ENCODE measurements around the gene NPHS1. TPM values are rescaled to one million over a fixed set of nuclear protein-coding genes. Genes with fewer than 3 reads are reported as not detected.

The NPHS1 gene
- total RNA-seq, 2 experiments from 2014 or later = not detected

DNA sequence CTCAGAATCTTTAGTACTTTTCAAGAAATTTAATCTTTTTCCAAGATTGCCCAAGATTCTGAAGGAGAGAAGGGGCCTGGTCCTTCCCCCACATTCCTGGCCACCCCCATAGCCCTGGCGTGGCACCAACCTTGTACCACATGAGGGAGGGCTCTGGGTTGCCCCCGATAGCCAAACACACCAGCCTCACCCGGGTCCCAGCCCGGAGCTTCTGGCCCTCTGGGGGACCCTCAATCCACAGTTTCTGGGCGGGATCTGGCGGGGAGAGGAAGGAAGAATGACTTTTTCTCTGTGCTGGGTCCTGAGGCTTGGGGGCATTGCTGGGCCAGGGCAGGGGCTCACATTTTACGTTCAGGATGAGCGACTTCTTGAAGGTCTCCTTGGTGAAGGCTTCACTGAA is 4.4 kb downstream of the NPHS1 start:
- Mint-ChIP-seq H3K36me3 (ENCODE audit: low read depth) (no peaks in the 10 kb centered on the region), H3K4me1 (ENCODE audit: low read depth) (peaks cover 19% of the 10 kb centered on the region), H3K4me3 (no peak overlapping the region), H3K9me3 (no peaks in the 10 kb centered on the region), H3K27ac (no peak overlapping the region), H3K27me3 (peaks cover 87% of the 10 kb centered on the region)
- H3K36me3 ChIP-seq (ENCODE audit: insufficient read depth, low read length) = no peaks in the 10 kb centered on the region
- DNase-seq (no peak), ATAC-seq (ENCODE audit: poor library complexity) (no peak)
- no peak overlapping the region for H3K27ac ChIP-seq (ENCODE audit: low read depth in 1 of 2, low read length in 2 of 2)
- TF ChIP-seq, protein P1, sequence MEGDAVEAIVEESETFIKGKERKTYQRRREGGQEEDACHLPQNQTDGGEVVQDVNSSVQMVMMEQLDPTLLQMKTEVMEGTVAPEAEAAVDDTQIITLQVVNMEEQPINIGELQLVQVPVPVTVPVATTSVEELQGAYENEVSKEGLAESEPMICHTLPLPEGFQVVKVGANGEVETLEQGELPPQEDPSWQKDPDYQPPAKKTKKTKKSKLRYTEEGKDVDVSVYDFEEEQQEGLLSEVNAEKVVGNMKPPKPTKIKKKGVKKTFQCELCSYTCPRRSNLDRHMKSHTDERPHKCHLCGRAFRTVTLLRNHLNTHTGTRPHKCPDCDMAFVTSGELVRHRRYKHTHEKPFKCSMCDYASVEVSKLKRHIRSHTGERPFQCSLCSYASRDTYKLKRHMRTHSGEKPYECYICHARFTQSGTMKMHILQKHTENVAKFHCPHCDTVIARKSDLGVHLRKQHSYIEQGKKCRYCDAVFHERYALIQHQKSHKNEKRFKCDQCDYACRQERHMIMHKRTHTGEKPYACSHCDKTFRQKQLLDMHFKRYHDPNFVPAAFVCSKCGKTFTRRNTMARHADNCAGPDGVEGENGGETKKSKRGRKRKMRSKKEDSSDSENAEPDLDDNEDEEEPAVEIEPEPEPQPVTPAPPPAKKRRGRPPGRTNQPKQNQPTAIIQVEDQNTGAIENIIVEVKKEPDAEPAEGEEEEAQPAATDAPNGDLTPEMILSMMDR (IDR thresholded peaks at IDR 0.05) = no peak
- ChIA-PET CTCF (no interaction called here), POLR2A (no interaction called here)
- peaks cover 22% of the 10 kb centered on the region for H3K4me1 ChIP-seq (ENCODE audit: insufficient read depth, low read length)
- intact Hi-C loops (cut with DNase I, micrococcal nuclease) = no loop called here
- peaks cover 0 to 33% of the 10 kb centered on the region in 2 experiments for H3K9me3 ChIP-seq (ENCODE audit: control insufficient read depth in 1 of 2, insufficient read depth in 1 of 2, low read length in 2 of 2)
- H3K27me3 ChIP-seq (ENCODE audit: control insufficient read depth in 1 of 2, insufficient read depth in 2 of 2, low read length in 2 of 2) = peaks cover 55 to 74% of the 10 kb centered on the region in 2 experiments
- H3K4me3 ChIP-seq (ENCODE audit: low read length) = no peak overlapping the region

DNA sequence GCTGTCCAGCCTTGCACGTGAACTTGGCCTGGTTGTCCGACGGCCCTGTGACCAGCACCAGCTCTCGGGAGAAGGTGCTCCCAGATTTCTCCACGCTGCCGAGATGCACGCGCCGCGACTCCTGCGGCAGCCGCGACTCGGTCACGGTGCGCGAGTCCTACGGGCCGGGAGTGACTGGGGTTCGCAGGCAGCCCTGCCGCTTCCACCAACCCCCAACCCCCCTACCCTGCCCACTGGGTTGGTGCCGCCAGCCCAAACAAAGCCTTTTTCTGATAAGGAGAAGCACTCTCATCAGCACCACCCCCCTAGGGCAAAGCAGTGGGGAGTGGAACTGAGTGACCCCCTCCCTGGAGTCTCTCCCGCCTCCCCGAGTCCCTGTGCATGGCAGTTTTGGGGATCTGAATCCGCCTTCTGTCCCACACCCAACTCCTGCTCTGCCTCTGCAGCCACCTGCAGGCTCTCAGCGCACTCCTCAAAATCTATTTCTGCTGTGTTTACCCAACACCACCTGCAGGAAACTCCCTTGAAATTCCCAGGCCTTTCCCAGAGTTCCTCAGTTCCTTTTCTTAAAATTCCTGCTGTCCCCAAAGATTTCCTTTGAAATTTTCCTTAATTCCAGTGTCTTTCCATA is 6.2 kb downstream of the NPHS1 start:
- TF ChIP-seq, protein P1 (IDR thresholded peaks at IDR 0.05) = no peak
- ChIA-PET CTCF (no interaction called here), POLR2A (no interaction called here)
- DNase-seq (no peak), ATAC-seq (ENCODE audit: poor library complexity) (no peak)
- intact Hi-C loops (cut with DNase I, micrococcal nuclease) = no loop called here
- peaks cover 4% of the 10 kb centered on the region for H3K9me3 Mint-ChIP-seq
- H3K9me3 ChIP-seq (ENCODE audit: control insufficient read depth in 1 of 2, insufficient read depth in 1 of 2, low read length in 2 of 2) = peaks cover 0 to 48% of the 10 kb centered on the region in 2 experiments
- H3K36me3 Mint-ChIP-seq (ENCODE audit: low read depth) = no peaks in the 10 kb centered on the region
- peaks cover 19% of the 10 kb centered on the region for H3K4me1 Mint-ChIP-seq (ENCODE audit: low read depth)
- H3K4me3 ChIP-seq (ENCODE audit: low read length) = no peak overlapping the region
- H3K27ac Mint-ChIP-seq = no peak overlapping the region
- peak overlapping the region; percentile 20 for H3K4me3 Mint-ChIP-seq
- peaks cover 86% of the 10 kb centered on the region for H3K27me3 Mint-ChIP-seq
- H3K27ac ChIP-seq (ENCODE audit: low read depth in 1 of 2, low read length in 2 of 2) = no peak overlapping the region
- no peaks in the 10 kb centered on the region for H3K36me3 ChIP-seq (ENCODE audit: insufficient read depth, low read length)
- peaks cover 22% of the 10 kb centered on the region for H3K4me1 ChIP-seq (ENCODE audit: insufficient read depth, low read length)
- H3K27me3 ChIP-seq (ENCODE audit: control insufficient read depth in 1 of 2, insufficient read depth in 2 of 2, low read length in 2 of 2) = peaks cover 57 to 86% of the 10 kb centered on the region in 2 experiments

DNA sequence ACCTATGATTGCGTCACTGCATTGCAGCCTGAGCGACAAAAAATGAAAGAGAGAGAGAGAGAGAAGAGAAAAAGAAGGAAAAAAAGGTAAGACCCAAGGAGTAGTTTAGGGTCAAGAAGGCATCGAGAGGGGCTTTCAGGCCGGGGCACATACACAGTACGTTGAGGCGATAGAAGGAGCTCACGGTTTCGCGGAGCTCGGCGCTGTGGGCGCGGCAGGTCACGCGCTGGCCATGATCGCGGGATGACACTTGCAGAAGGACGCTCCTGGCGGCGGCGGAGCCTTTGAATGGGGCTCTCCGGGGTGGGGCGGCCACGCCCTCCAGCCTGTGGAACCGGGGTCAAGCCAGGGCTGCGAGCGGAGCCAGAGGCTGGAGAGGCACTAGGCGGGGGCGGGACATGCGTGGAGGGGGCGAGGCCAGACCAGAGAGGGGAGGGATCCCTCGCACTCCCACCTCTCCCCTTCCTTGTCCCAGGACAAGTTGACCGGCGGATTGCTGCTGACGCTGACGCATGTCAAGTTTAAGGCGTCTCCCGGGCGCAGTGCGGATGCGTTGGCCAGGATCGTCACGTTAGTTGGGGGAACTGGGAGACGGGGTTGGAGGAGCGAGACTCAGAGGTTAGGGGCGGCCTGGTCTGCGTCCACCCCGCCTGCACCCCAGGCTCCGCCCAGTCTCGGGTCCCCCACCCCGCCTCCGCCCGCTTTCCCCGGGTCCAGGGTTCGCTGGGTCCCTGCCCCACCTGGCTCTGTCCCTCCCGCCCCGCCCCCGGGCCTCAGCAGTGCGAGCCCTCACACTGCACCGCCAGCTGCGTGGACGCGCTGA is 6.9 kb downstream of the NPHS1 start:
- POLR2A ChIA-PET = no interaction called here
- H3K27me3 ChIP-seq (ENCODE audit: control insufficient read depth in 1 of 2, insufficient read depth in 2 of 2, low read length in 2 of 2) = peaks cover 53 to 79% of the 10 kb centered on the region in 2 experiments
- H3K27ac Mint-ChIP-seq = no peak overlapping the region

More for the DNA sequence above, 6.9 kb downstream of the NPHS1 start:
- Histone ChIP-seq H3K36me3 (ENCODE audit: insufficient read depth, low read length) (no peaks in the 10 kb centered on the region), H3K27ac (ENCODE audit: low read depth in 1 of 2, low read length in 2 of 2) (no peak overlapping the region), H3K9me3 (ENCODE audit: control insufficient read depth in 1 of 2, insufficient read depth in 1 of 2, low read length in 2 of 2) (peaks cover 0 to 54% of the 10 kb centered on the region in 2 experiments), H3K4me1 (ENCODE audit: insufficient read depth, low read length) (peaks cover 22% of the 10 kb centered on the region), H3K4me3 (ENCODE audit: low read length) (peak overlapping the region; percentile 2)
- peak in 1 of 14 experiments; percentile 31 for DNase-seq
- Mint-ChIP-seq H3K27me3 (peaks cover 79% of the 10 kb centered on the region), H3K36me3 (ENCODE audit: low read depth) (no peaks in the 10 kb centered on the region), H3K4me1 (ENCODE audit: low read depth) (peaks cover 19% of the 10 kb centered on the region), H3K9me3 (peaks cover 4% of the 10 kb centered on the region), H3K4me3 (peak overlapping the region; percentile 85)
- intact Hi-C loops (cut with DNase I, micrococcal nuclease) = no loop called here
- peak; percentile 34 for ATAC-seq (ENCODE audit: poor library complexity)
- CTCF ChIA-PET = no interaction called here
- TF ChIP-seq, protein P1 (IDR thresholded peaks at IDR 0.05) = no peak
